Measurements from ENCODE around the gene FASN. TPM values are rescaled to one million over a fixed set of nuclear protein-coding genes. Genes with fewer than 3 reads are reported as not detected.

FASN gene
- total RNA-seq, 1 donor from 2014 or later, result 134 TPM

- peaks cover 7% of the 10 kb centered on the region for H3K4me1 Mint-ChIP-seq (ENCODE audit: unreplicated experiment)
- no peak for TF ChIP-seq CTCF (IDR thresholded peaks at IDR 0.05)
- H3K36me3 Mint-ChIP-seq (ENCODE audit: unreplicated experiment), result no peaks in the 10 kb centered on the region
- no peaks in the 10 kb centered on the region for H3K27me3 Mint-ChIP-seq (ENCODE audit: unreplicated experiment)
- H3K9me3 Mint-ChIP-seq (ENCODE audit: unreplicated experiment), result no peaks in the 10 kb centered on the region
- H3K4me3 Mint-ChIP-seq (ENCODE audit: unreplicated experiment), result peak within 1 kb of the TSS; percentile 65
- peak within 1 kb of the TSS; percentile 63 for H3K27ac Mint-ChIP-seq (ENCODE audit: unreplicated experiment)
- no peak for DNase-seq (ENCODE audit: extremely low spot score, unreplicated experiment)
Observed at GRCh38 chr17:82065638-82066303, 32.3 kb downstream of the FASN start, which contains the start of gene DUS1L. Gene DUS1L (minus strand): TSS chr17:82065804. CDS start chr17:82065059, 745 bp downstream.

- H3K27me3 Mint-ChIP-seq (ENCODE audit: unreplicated experiment), result no peaks in the 10 kb centered on the region
- no peak for TF ChIP-seq CTCF (IDR thresholded peaks at IDR 0.05)
- H3K9me3 Mint-ChIP-seq (ENCODE audit: unreplicated experiment), result no peaks in the 10 kb centered on the region
- H3K36me3 Mint-ChIP-seq (ENCODE audit: unreplicated experiment), result peaks cover 2% of the 10 kb centered on the region
- no peak overlapping the region for H3K27ac Mint-ChIP-seq (ENCODE audit: unreplicated experiment)
- H3K4me1 Mint-ChIP-seq (ENCODE audit: unreplicated experiment), result peaks cover 7% of the 10 kb centered on the region
- DNase-seq (ENCODE audit: extremely low spot score, unreplicated experiment), result no peak
- peak overlapping the region; percentile 63 for H3K4me3 Mint-ChIP-seq (ENCODE audit: unreplicated experiment)
Observed at GRCh38 chr17:82065193-82065637, 32.8 kb downstream of the FASN start.

GRCh38 chr17:82064433-82065192 is 33.4 kb downstream of the FASN start:
- Mint-ChIP-seq H3K4me1 (ENCODE audit: unreplicated experiment) (peaks cover 7% of the 10 kb centered on the region), H3K36me3 (ENCODE audit: unreplicated experiment) (peaks cover 5% of the 10 kb centered on the region), H3K27ac (ENCODE audit: unreplicated experiment) (no peak overlapping the region), H3K9me3 (ENCODE audit: unreplicated experiment) (no peaks in the 10 kb centered on the region), H3K4me3 (ENCODE audit: unreplicated experiment) (peak overlapping the region; percentile 63), H3K27me3 (ENCODE audit: unreplicated experiment) (no peaks in the 10 kb centered on the region)
- TF ChIP-seq CTCF (IDR thresholded peaks at IDR 0.05), result no peak
- DNase-seq (ENCODE audit: extremely low spot score, unreplicated experiment), result no peak

GRCh38 chr17:82063424-82064415 is 34.3 kb downstream of the FASN start:
- no peak for TF ChIP-seq CTCF (IDR thresholded peaks at IDR 0.05)
- Mint-ChIP-seq H3K4me1 (ENCODE audit: unreplicated experiment) (peaks cover 7% of the 10 kb centered on the region), H3K27me3 (ENCODE audit: unreplicated experiment) (no peaks in the 10 kb centered on the region), H3K9me3 (ENCODE audit: unreplicated experiment) (no peaks in the 10 kb centered on the region), H3K27ac (ENCODE audit: unreplicated experiment) (no peak overlapping the region), H3K4me3 (ENCODE audit: unreplicated experiment) (peak overlapping the region; percentile 63), H3K36me3 (ENCODE audit: unreplicated experiment) (peaks cover 5% of the 10 kb centered on the region)
- DNase-seq (ENCODE audit: extremely low spot score, unreplicated experiment), result no peak

All from osteocyte (in vitro differentiated cells).